GM23248 (cell line): ENCODE measurements around the gene SMPX. TPM values are rescaled to one million over a fixed set of nuclear protein-coding genes. Genes with fewer than 3 reads are reported as not detected.

Source experiments
- DNase-seq: peaks from one replicate; pipeline ENCODE4 v3.0.0-alpha.2; 2015
- H2AFZ ChIP-seq: fragments of 200-600 bp; sonication (generic); 2 replicates; pipeline ENCODE4 v1.6.1; 2016; ENCODE audit warnings: antibody characterized with exemption
- H3F3A ChIP-seq: fragments of 200-600 bp; sonication (generic); 2 replicates; pipeline ENCODE4 v1.6.1; 2016; ENCODE audit warnings: mild to moderate bottlenecking, antibody characterized with exemption, mixed run types; ENCODE audit not compliant: insufficient read depth
- H3K27ac ChIP-seq: fragments of 200-600 bp; sonication (generic); 2 replicates; pipeline ENCODE4 v1.5.1; 2016; ENCODE audit warnings: mild to moderate bottlenecking
- H3K27me3 ChIP-seq: fragments of 200-600 bp; sonication (generic); replicated peaks from 2 replicates; pipeline ENCODE4 v1.6.1; 2016; ENCODE audit warnings: mild to moderate bottlenecking; ENCODE audit not compliant: insufficient read depth
- H3K36me3 ChIP-seq: fragments of 200-600 bp; sonication (generic); 2 replicates; pipeline ENCODE4 v1.6.1; 2016; ENCODE audit warnings: low read depth, mild to moderate bottlenecking
- H3K4me1 ChIP-seq: fragments of 200-600 bp; sonication (generic); 2 replicates; pipeline ENCODE4 v1.6.1; 2016; ENCODE audit warnings: mild to moderate bottlenecking; ENCODE audit not compliant: insufficient read depth
- H3K4me2 ChIP-seq: fragments of 200-600 bp; sonication (generic); one replicate; pipeline ENCODE4 v1.6.1; 2016; ENCODE audit warnings: mild to moderate bottlenecking; ENCODE audit not compliant: unreplicated experiment
- H3K4me3 ChIP-seq: fragments of 200-600 bp; sonication (generic); 2 replicates; pipeline ENCODE4 v1.5.1; 2016; ENCODE audit warnings: mild to moderate bottlenecking
- H3K79me2 ChIP-seq: fragments of 200-600 bp; sonication (generic); 2 replicates; pipeline ENCODE4 v1.6.1; 2016; ENCODE audit warnings: mild to moderate bottlenecking; ENCODE audit not compliant: insufficient read depth
- H3K9ac ChIP-seq: fragments of 200-600 bp; sonication (generic); 2 replicates; pipeline ENCODE4 v1.6.1; 2016; ENCODE audit warnings: mild to moderate bottlenecking
- H3K9me2 ChIP-seq: fragments of 200-600 bp; sonication (generic); 2 replicates; pipeline ENCODE4 v1.6.1; 2016; ENCODE audit warnings: mixed run types, mild to moderate bottlenecking, moderate library complexity; ENCODE audit not compliant: insufficient read depth
- H3K9me3 ChIP-seq: fragments of 200-600 bp; sonication (generic); one replicate; pipeline ENCODE4 v1.6.1; 2017; ENCODE audit warnings: low read depth
- H4K20me1 ChIP-seq: fragments of 200-600 bp; sonication (generic); 2 replicates; pipeline ENCODE4 v1.6.0; 2016; ENCODE audit not compliant: insufficient read depth
- EZH2 ChIP-seq: fragments of 200-600 bp; sonication (generic); IDR thresholded peaks from 2 replicates; pipeline ENCODE4 v1.6.1; 2018; ENCODE audit warnings: antibody characterized with exemption, mild to moderate bottlenecking; ENCODE audit not compliant: insufficient read depth, poor library complexity, severe bottlenecking
- EZH2phosphoT487 ChIP-seq: fragments of 200-600 bp; sonication (generic); IDR thresholded peaks from 2 replicates; pipeline ENCODE4 v1.6.1; 2018; ENCODE audit warnings: antibody characterized with exemption, moderate library complexity, mild to moderate bottlenecking, low read depth; ENCODE audit not compliant: insufficient read depth
- WGBS, 2 experiments: methylation state at CpG; one replicate each; pipeline ENCODE4 v1.1.6; 2015 to 2017; ENCODE audit warnings: low lambda C conversion rate in 2 of 2, low coverage in 1 of 2; ENCODE audit errors: missing lambda C conversion rate in 2 of 2; 5-methylcytosine and 5-hydroxymethylcytosine counted together
- in situ Hi-C: fragments of 300-500 bp; cut with MboI; formaldehyde crosslinking; loops from 2 replicates; pipeline ENCODE4 v1.15.0; 2020
- polyA plus RNA-seq: library from polyadenylated mRNA; unstranded; fragments of >200 nt; fragmentation: Nextera tagmentation; extraction: Ambion mirVana; gene quantifications from 2 replicates; pipeline ENCODE4 v1.2.1, GENCODE V29; 2016
- total RNA-seq: library from RNA; depleted of rRNA; stranded (reverse); fragments of >200 nt; shearing (Covaris generic); gene quantifications from 2 replicates; pipeline ENCODE4 v1.2.3, GENCODE V29; 2014

SMPX gene
- total and polyA plus RNA-seq, 2 experiments from 2014 or later, result not detected

- no peak for DNase-seq
- 71 to 76% methylated on average over 6 of the region's 6 CpGs for WGBS, 2 experiments
- H3K27me3 ChIP-seq, result no peaks in the 10 kb centered on the region
- H3K4me1 ChIP-seq, result no peaks in the 10 kb centered on the region
- H3K79me2 ChIP-seq, result no peaks in the 10 kb centered on the region
- no peaks in the 10 kb centered on the region for H3K9me2 ChIP-seq
- no peak overlapping the region for H3K27ac ChIP-seq
- no peak overlapping the region for H3K4me3 ChIP-seq
- H4K20me1 ChIP-seq, result no peaks in the 10 kb centered on the region
- no peak overlapping the region for H3K9ac ChIP-seq
- TF ChIP-seq EZH2 (no peak), EZH2phosphoT487 (no peak)
- H2AFZ ChIP-seq, result no peak overlapping the region
- H3K36me3 ChIP-seq, result no peaks in the 10 kb centered on the region
- H3K9me3 ChIP-seq, result no peaks in the 10 kb centered on the region
- in situ Hi-C loops, result no loop called here
- no peaks in the 10 kb centered on the region for H3F3A ChIP-seq
- H3K4me2 ChIP-seq, result no peak overlapping the region
Measured at GRCh38 chrX:21799767-21800166, 41.9 kb upstream of the SMPX start.

GRCh38 chrX:21798677-21799219 is 40.8 kb upstream of the SMPX start:
- no peaks in the 10 kb centered on the region for H4K20me1 ChIP-seq
- H3K79me2 ChIP-seq, result no peaks in the 10 kb centered on the region
- peak; percentile 9 for DNase-seq
- no peaks in the 10 kb centered on the region for H3K9me2 ChIP-seq
- TF ChIP-seq EZH2phosphoT487, result no peak
- no peak for TF ChIP-seq EZH2
- H3K36me3 ChIP-seq, result no peaks in the 10 kb centered on the region
- H3K4me3 ChIP-seq, result no peak overlapping the region
- no peak overlapping the region for H3K4me2 ChIP-seq
- no peak overlapping the region for H3K27ac ChIP-seq
- H3F3A ChIP-seq, result no peaks in the 10 kb centered on the region
- H3K27me3 ChIP-seq, result no peaks in the 10 kb centered on the region
- no peaks in the 10 kb centered on the region for H3K9me3 ChIP-seq
- 82 to 100% methylated on average over 5 to 6 of the region's 6 CpGs for WGBS, 2 experiments
- H3K4me1 ChIP-seq, result no peaks in the 10 kb centered on the region
- no peak overlapping the region for H3K9ac ChIP-seq
- H2AFZ ChIP-seq, result no peak overlapping the region
- in situ Hi-C loops, result no loop called here

GRCh38 chrX:21781976-21782375 is 24.1 kb upstream of the SMPX start:
- 92 to 95% methylated on average over 1 of the region's 1 CpG for WGBS, 2 experiments

GRCh38 chrX:21781525-21781924 is 23.6 kb upstream of the SMPX start:
- H3K27me3 ChIP-seq, result no peaks in the 10 kb centered on the region
- H3K27ac ChIP-seq, result no peak overlapping the region
- H3K9ac ChIP-seq, result no peak overlapping the region
- no peak overlapping the region for H3K4me2 ChIP-seq
- no peaks in the 10 kb centered on the region for H4K20me1 ChIP-seq
- no peaks in the 10 kb centered on the region for H3K36me3 ChIP-seq
- no peak overlapping the region for H3K4me3 ChIP-seq
- WGBS, 2 experiments, result 89 to 92% methylated on average over 1 of the region's 1 CpG
- no peak for TF ChIP-seq EZH2phosphoT487
- no peak for TF ChIP-seq EZH2
- DNase-seq, result no peak
- H3K9me2 ChIP-seq, result no peaks in the 10 kb centered on the region
- H3K9me3 ChIP-seq, result no peaks in the 10 kb centered on the region
- H3F3A ChIP-seq, result no peaks in the 10 kb centered on the region
- H3K79me2 ChIP-seq, result no peaks in the 10 kb centered on the region
- in situ Hi-C loops, result no loop called here
- H2AFZ ChIP-seq, result no peak overlapping the region
- no peaks in the 10 kb centered on the region for H3K4me1 ChIP-seq

More at GRCh38 chrX:21781976-21782375, 24.1 kb upstream of the SMPX start:
- no peaks in the 10 kb centered on the region for H3K27me3 ChIP-seq
- H3K4me3 ChIP-seq, result no peak overlapping the region
- in situ Hi-C loops, result no loop called here
- H3K4me2 ChIP-seq, result no peak overlapping the region
- H3F3A ChIP-seq, result no peaks in the 10 kb centered on the region
- no peaks in the 10 kb centered on the region for H3K9me2 ChIP-seq
- no peaks in the 10 kb centered on the region for H3K9me3 ChIP-seq
- DNase-seq, result no peak
- H2AFZ ChIP-seq, result no peak overlapping the region
- H3K9ac ChIP-seq, result no peak overlapping the region
- no peaks in the 10 kb centered on the region for H4K20me1 ChIP-seq
- no peaks in the 10 kb centered on the region for H3K79me2 ChIP-seq
- TF ChIP-seq EZH2phosphoT487, result no peak
- no peaks in the 10 kb centered on the region for H3K4me1 ChIP-seq
- no peak overlapping the region for H3K27ac ChIP-seq
- H3K36me3 ChIP-seq, result no peaks in the 10 kb centered on the region

- no peak overlapping the region for H3K4me3 ChIP-seq
- no peaks in the 10 kb centered on the region for H3K9me2 ChIP-seq
- in situ Hi-C loops, result no loop called here
- DNase-seq, result no peak
- no peaks in the 10 kb centered on the region for H3K27me3 ChIP-seq
- H4K20me1 ChIP-seq, result no peaks in the 10 kb centered on the region
- H3K27ac ChIP-seq, result no peak overlapping the region
- no peaks in the 10 kb centered on the region for H3K79me2 ChIP-seq
- H3K36me3 ChIP-seq, result no peaks in the 10 kb centered on the region
- no peak overlapping the region for H2AFZ ChIP-seq
- no peaks in the 10 kb centered on the region for H3K4me1 ChIP-seq
- no peaks in the 10 kb centered on the region for H3F3A ChIP-seq
- 48 to 62% methylated on average over 2 to 3 of the region's 3 CpGs for WGBS, 2 experiments
- TF ChIP-seq EZH2 (no peak), EZH2phosphoT487 (no peak)
- H3K9ac ChIP-seq, result no peak overlapping the region
- no peak overlapping the region for H3K4me2 ChIP-seq
- no peaks in the 10 kb centered on the region for H3K9me3 ChIP-seq
Measured at GRCh38 chrX:21779095-21779494, 21.2 kb upstream of the SMPX start.
